Karpas-422 (cell line): Measurements from ENCODE around the gene NUP160. TPM values are rescaled to one million over a fixed set of nuclear protein-coding genes. Genes with fewer than 3 reads are reported as not detected.
"Not testable (repeated sequence)": the region's sequence is repeated elsewhere in the genome, so short reads cannot be mapped to it uniquely, and the experiment has no call there.

Experiments
- DNase-seq: peaks from one replicate; pipeline ENCODE4 v3.0.0-alpha.2; 2015
- H2AFZ ChIP-seq: fragments of 200-600 bp; sonication (generic); 2 replicates; pipeline ENCODE4 v1.6.1; 2014; ENCODE audit warnings: antibody characterized with exemption, low read length, mixed read lengths
- H3K27ac ChIP-seq: fragments of 200-600 bp; sonication (generic); 2 replicates; pipeline ENCODE4 v1.5.1; 2014; ENCODE audit warnings: mild to moderate bottlenecking, low read length, moderate library complexity
- H3K27me3 ChIP-seq: fragments of 200-600 bp; sonication (generic); 2 replicates; pipeline ENCODE4 v1.6.1; 2014; ENCODE audit warnings: low read length, mixed read lengths
- H3K36me3 ChIP-seq: fragments of 200-600 bp; sonication (generic); 2 replicates; pipeline ENCODE4 v1.6.1; 2014; ENCODE audit warnings: low read length, mixed read lengths; ENCODE audit not compliant: insufficient read depth
- H3K4me1 ChIP-seq: fragments of 200-600 bp; sonication (generic); 2 replicates; pipeline ENCODE4 v1.6.1; 2014; ENCODE audit warnings: mild to moderate bottlenecking, low read length, mixed read lengths
- H3K4me2 ChIP-seq: fragments of 200-600 bp; sonication (generic); 2 replicates; pipeline ENCODE4 v1.6.1; 2014; ENCODE audit warnings: low read length, low read depth, mild to moderate bottlenecking; ENCODE audit not compliant: poor library complexity, severe bottlenecking
- H3K4me3 ChIP-seq: fragments of 200-600 bp; sonication (generic); 2 replicates; pipeline ENCODE4 v1.5.1; 2014; ENCODE audit warnings: mild to moderate bottlenecking, antibody characterized with exemption, low read length, mixed read lengths
- H3K79me2 ChIP-seq: fragments of 200-600 bp; sonication (generic); 2 replicates; pipeline ENCODE4 v1.6.1; 2014; ENCODE audit warnings: mild to moderate bottlenecking, low read length, mixed read lengths
- H3K9ac ChIP-seq: fragments of 200-600 bp; sonication (generic); 2 replicates; pipeline ENCODE4 v1.6.0; 2014; ENCODE audit warnings: low read length
- H3K9me2 ChIP-seq: fragments of 200-600 bp; sonication (generic), shearing (Covaris generic); replicated peaks from 2 replicates; pipeline ENCODE4 v1.6.0; 2014; ENCODE audit warnings: mild to moderate bottlenecking, low read length, moderate library complexity; ENCODE audit not compliant: insufficient read depth
- H3K9me3 ChIP-seq: fragments of 300-700, 200-600 bp; sonication (generic); 2 replicates; pipeline ENCODE4 v1.6.1; 2014; ENCODE audit warnings: low read length, mixed read lengths
- H4K20me1 ChIP-seq: fragments of 200-600 bp; sonication (generic); 2 replicates; pipeline ENCODE4 v1.6.1; 2014; ENCODE audit warnings: mild to moderate bottlenecking, antibody characterized with exemption, low read length, low read depth; ENCODE audit not compliant: insufficient read depth
- total RNA-seq: library from RNA; depleted of rRNA; stranded (reverse); fragments of >200 nt; shearing (Covaris generic); gene quantifications from 2 replicates; pipeline ENCODE4 v1.2.3, GENCODE V29; 2014; ENCODE audit warnings: low replicate concordance; rRNA removed

Gene NUP160, protein sequence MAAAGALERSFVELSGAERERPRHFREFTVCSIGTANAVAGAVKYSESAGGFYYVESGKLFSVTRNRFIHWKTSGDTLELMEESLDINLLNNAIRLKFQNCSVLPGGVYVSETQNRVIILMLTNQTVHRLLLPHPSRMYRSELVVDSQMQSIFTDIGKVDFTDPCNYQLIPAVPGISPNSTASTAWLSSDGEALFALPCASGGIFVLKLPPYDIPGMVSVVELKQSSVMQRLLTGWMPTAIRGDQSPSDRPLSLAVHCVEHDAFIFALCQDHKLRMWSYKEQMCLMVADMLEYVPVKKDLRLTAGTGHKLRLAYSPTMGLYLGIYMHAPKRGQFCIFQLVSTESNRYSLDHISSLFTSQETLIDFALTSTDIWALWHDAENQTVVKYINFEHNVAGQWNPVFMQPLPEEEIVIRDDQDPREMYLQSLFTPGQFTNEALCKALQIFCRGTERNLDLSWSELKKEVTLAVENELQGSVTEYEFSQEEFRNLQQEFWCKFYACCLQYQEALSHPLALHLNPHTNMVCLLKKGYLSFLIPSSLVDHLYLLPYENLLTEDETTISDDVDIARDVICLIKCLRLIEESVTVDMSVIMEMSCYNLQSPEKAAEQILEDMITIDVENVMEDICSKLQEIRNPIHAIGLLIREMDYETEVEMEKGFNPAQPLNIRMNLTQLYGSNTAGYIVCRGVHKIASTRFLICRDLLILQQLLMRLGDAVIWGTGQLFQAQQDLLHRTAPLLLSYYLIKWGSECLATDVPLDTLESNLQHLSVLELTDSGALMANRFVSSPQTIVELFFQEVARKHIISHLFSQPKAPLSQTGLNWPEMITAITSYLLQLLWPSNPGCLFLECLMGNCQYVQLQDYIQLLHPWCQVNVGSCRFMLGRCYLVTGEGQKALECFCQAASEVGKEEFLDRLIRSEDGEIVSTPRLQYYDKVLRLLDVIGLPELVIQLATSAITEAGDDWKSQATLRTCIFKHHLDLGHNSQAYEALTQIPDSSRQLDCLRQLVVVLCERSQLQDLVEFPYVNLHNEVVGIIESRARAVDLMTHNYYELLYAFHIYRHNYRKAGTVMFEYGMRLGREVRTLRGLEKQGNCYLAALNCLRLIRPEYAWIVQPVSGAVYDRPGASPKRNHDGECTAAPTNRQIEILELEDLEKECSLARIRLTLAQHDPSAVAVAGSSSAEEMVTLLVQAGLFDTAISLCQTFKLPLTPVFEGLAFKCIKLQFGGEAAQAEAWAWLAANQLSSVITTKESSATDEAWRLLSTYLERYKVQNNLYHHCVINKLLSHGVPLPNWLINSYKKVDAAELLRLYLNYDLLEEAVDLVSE (N-terminal part only)
- 37.7 and 65.0 TPM in 2 replicates for total RNA-seq

DNA sequence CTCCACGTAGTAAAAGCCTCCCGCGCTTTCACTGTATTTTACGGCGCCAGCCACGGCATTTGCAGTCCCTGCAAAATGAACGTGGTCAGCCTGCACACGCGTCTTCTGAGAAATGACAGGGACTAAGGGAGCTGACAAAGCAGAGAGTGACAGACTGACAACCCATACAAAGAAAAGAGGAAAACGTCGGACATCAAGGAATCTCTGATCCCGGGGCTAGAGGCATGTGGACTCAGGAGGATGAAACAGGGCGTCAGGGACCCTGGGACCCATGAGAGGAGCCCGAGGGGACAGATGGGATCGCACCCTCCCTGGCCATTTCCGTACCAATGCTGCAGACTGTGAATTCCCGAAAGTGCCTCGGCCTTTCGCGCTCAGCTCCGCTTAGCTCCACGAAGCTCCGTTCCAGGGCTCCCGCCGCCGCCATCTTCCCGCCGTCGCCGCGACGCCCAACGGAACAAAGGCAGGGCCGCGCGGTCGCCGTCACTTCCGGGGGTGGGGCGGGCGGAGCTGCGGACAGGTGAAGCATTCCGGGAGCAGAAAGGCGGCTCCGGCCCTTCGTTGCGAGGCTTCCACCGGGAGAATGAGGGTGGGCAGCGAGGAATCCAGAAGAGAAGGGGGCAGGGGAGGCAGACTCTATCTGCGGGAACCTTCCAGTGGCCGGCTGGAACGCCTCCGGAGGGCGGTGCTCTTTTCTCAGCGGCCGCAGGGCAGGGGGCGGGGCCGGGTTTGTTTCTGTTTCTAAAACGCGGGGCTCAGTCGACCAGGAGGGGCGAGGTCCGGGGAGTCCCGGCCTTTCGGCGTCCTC is at the start of gene NUP160:
Gene NUP160, minus strand, starts transcription at position 459 of the 808 bp plus-strand sequence. Its CDS starts 32 bp downstream, at position 427.
- Histone ChIP-seq H3K27ac (peak within 1 kb of the TSS; percentile 96), H3K4me1 (peaks cover 56% of the 10 kb centered on the region), H3K4me3 (peak within 1 kb of the TSS; percentile 98), H4K20me1 (0 out of 2 replicates have a peak, but pooled peaks cover 6% of the 10 kb centered on the region), H2AFZ (peak within 1 kb of the TSS; percentile 65; the same call in 1 of the 2 replicates), H3K9me2 (no peaks in the 10 kb centered on the region; the same call in 1 of the 2 replicates), H3K36me3 (peaks cover 27% of the 10 kb centered on the region), H3K9me3 (no peaks in the 10 kb centered on the region), H3K27me3 (no peaks in the 10 kb centered on the region), H3K9ac (peak within 1 kb of the TSS; percentile 88), H3K79me2 (peaks cover 47% of the 10 kb centered on the region), H3K4me2 (peak within 1 kb of the TSS; percentile 95)
- DNase-seq = peak; percentile 92

GRCh38 chr11:47896199-47896598 is 48.0 kb upstream of the NUP160 start:
- H3K79me2 ChIP-seq = no peaks in the 10 kb centered on the region
- DNase-seq = no peak
- H3K9me2 ChIP-seq = no peaks in the 10 kb centered on the region
- H3K4me2 ChIP-seq = no peak overlapping the region
- no peak overlapping the region for H3K9ac ChIP-seq
- H2AFZ ChIP-seq = no peak overlapping the region
- H3K9me3 ChIP-seq = no peaks in the 10 kb centered on the region
- no peaks in the 10 kb centered on the region for H3K36me3 ChIP-seq
- H3K4me1 ChIP-seq = peaks cover 25% of the 10 kb centered on the region
- no peak overlapping the region for H3K4me3 ChIP-seq
- H4K20me1 ChIP-seq = no peaks in the 10 kb centered on the region
- H3K27me3 ChIP-seq = no peaks in the 10 kb centered on the region
- H3K27ac ChIP-seq = no peak overlapping the region

GRCh38 chr11:47895035-47895434 is 46.9 kb upstream of the NUP160 start:
- peaks cover 18% of the 10 kb centered on the region for H3K4me1 ChIP-seq
- no peaks in the 10 kb centered on the region for H3K36me3 ChIP-seq
- H3K79me2 ChIP-seq = no peaks in the 10 kb centered on the region
- H3K27me3 ChIP-seq = no peaks in the 10 kb centered on the region
- no peaks in the 10 kb centered on the region for H4K20me1 ChIP-seq
- no peaks in the 10 kb centered on the region for H3K9me3 ChIP-seq
- no peak overlapping the region for H3K9ac ChIP-seq
- H3K9me2 ChIP-seq = no peaks in the 10 kb centered on the region
- no peak overlapping the region for H3K4me3 ChIP-seq
- no peak for DNase-seq
- H3K4me2 ChIP-seq = no peak overlapping the region
- no peak overlapping the region for H3K27ac ChIP-seq
- H2AFZ ChIP-seq = no peak overlapping the region

GRCh38 chr11:47892546-47893276 is 44.6 kb upstream of the NUP160 start:
- H3K27me3 ChIP-seq, H3K4me3 ChIP-seq, H2AFZ ChIP-seq, H3K9me2 ChIP-seq, DNase-seq, H3K79me2 ChIP-seq, H3K9ac ChIP-seq, H4K20me1 ChIP-seq, H3K27ac ChIP-seq, H3K4me2 ChIP-seq, H3K4me1 ChIP-seq, H3K36me3 ChIP-seq, H3K9me3 ChIP-seq: not testable (repeated sequence)

GRCh38 chr11:47891886-47892285 is 43.7 kb upstream of the NUP160 start:
- no peak overlapping the region for H3K4me3 ChIP-seq
- H3K79me2 ChIP-seq = no peaks in the 10 kb centered on the region
- peaks cover 3% of the 10 kb centered on the region; the same call in 1 of the 2 replicates for H3K4me1 ChIP-seq
- H3K4me2 ChIP-seq = no peak overlapping the region
- H2AFZ ChIP-seq = no peak overlapping the region
- H3K9me2 ChIP-seq = no peaks in the 10 kb centered on the region
- no peak overlapping the region for H3K9ac ChIP-seq
- H3K27me3 ChIP-seq = no peaks in the 10 kb centered on the region
- no peaks in the 10 kb centered on the region for H3K9me3 ChIP-seq
- H3K27ac ChIP-seq = no peak overlapping the region
- no peaks in the 10 kb centered on the region for H4K20me1 ChIP-seq
- no peaks in the 10 kb centered on the region for H3K36me3 ChIP-seq
- DNase-seq = no peak

- Histone ChIP-seq H3K9me2 (no peaks in the 10 kb centered on the region), H3K36me3 (no peaks in the 10 kb centered on the region), H3K4me2 (no peak overlapping the region), H2AFZ (no peak overlapping the region), H3K9me3 (no peaks in the 10 kb centered on the region), H3K9ac (no peak overlapping the region), H4K20me1 (no peaks in the 10 kb centered on the region), H3K27ac (no peak overlapping the region), H3K4me3 (no peak overlapping the region), H3K27me3 (no peaks in the 10 kb centered on the region), H3K79me2 (no peaks in the 10 kb centered on the region), H3K4me1 (peaks cover 12% of the 10 kb centered on the region)
- DNase-seq = no peak
Measured at GRCh38 chr11:47889714-47890441, 41.7 kb upstream of the NUP160 start.
